K562 (cell line): Measurements from ENCODE around the gene GRIA1. TPM values are rescaled to one million over a fixed set of nuclear protein-coding genes. Genes with fewer than 3 reads are reported as not detected.

ENCODE experiments used
- ATAC-seq: fragments of 200-7000 bp; cut with Tn5 transposase; 3 replicates; pipeline ENCODE4 v1.9.1; 2020; ENCODE audit warnings: moderate library complexity
- BruUV-seq: library from RNA; stranded (reverse); fragments of 400-500 nt; replicated peaks from 2 replicates; lab custom pipeline; 2021; lab: Mats Ljungman, UMichigan
- CTCF ChIA-PET: fragments of 300-600 bp; formaldehyde crosslinking; extraction: SDS; loops from one replicate; lab custom pipeline; 2021; ENCODE audit warnings: low intra/inter-chr PET ratio; lab: Yijun Ruan, JAX
- POLR2A ChIA-PET: fragments of 300-600, 350-650 bp; sonication (Branson Sonifier 250); formaldehyde crosslinking; extraction: SDS; loops from one replicate; lab custom pipeline; 2021; ENCODE audit warnings: antibody characterized with exemption, inconsistent platforms; lab: Yijun Ruan, JAX
- DNase-seq, 4 experiments: peaks; one replicate each; pipeline versions ENCODE4 v3.0.0 to v3.0.0-alpha.2; 2011 to 2018; ENCODE audit warnings: low spot score in 3 of 4, mixed read lengths in 3 of 4; ENCODE audit errors: extremely low read depth in 1 of 4
- FAIRE-seq: peaks from 2 replicates; lab custom pipeline; 2011; peaks lifted over from hg19 to GRCh38; lab: Jason Lieb, UNC
- H2AFZ ChIP-seq: 2 replicates; pipeline ENCODE4 v1.6.0; 2011; ENCODE audit warnings: low read depth, low read length, control low read depth, inconsistent platforms
- H3K27ac ChIP-seq: fragments of 200-600 bp; 3 replicates; pipeline ENCODE4 v1.8.0; 2011; ENCODE audit warnings: low read depth, mild to moderate bottlenecking, control low read depth, inconsistent platforms, low read length, moderate library complexity, mixed read lengths; ENCODE audit errors: extremely low read depth
- H3K27me3 ChIP-seq, 2 experiments: fragments of 300-600 bp in 1 of 2; 2 replicates in 1 of 2; 3 replicates in 1 of 2; pipeline versions ENCODE4 v1.6.0 to v1.8.0; 2011; ENCODE audit warnings: inconsistent platforms in 2 of 2, low read length in 2 of 2, mild to moderate bottlenecking in 1 of 2, mixed read lengths in 1 of 2, moderate library complexity in 1 of 2; ENCODE audit not compliant: control insufficient read depth in 2 of 2, insufficient read depth in 2 of 2
- H3K36me3 ChIP-seq: fragments of 300-600 bp; 3 replicates; pipeline ENCODE4 v1.8.0; 2011; ENCODE audit warnings: mild to moderate bottlenecking, low read length, inconsistent platforms; ENCODE audit not compliant: control insufficient read depth, insufficient read depth
- H3K4me1 ChIP-seq, 2 experiments: fragments of 200-600 bp in 1 of 2; replicated peaks in 1 of 2; 2 replicates in 1 of 2; 3 replicates in 1 of 2; pipeline versions ENCODE4 v1.5.1 to v1.8.0; 2011; ENCODE audit warnings: inconsistent platforms in 2 of 2, low read length in 2 of 2, mild to moderate bottlenecking in 1 of 2, mixed read lengths in 1 of 2, moderate library complexity in 1 of 2; ENCODE audit not compliant: control insufficient read depth in 2 of 2, insufficient read depth in 2 of 2
- H3K4me2 ChIP-seq: 2 replicates; pipeline ENCODE4 v1.6.1; 2011; ENCODE audit warnings: low read length, control low read depth, inconsistent platforms, mixed read lengths; ENCODE audit not compliant: insufficient read depth
- H3K4me3 ChIP-seq: fragments of 200-600 bp; sonication (generic), shearing (Covaris generic); 2 replicates; pipeline ENCODE4 v1.5.1; 2016; ENCODE audit warnings: control low read depth, inconsistent platforms
- H3K79me2 ChIP-seq: fragments of 200-600 bp; 3 replicates; pipeline ENCODE4 v1.8.0; 2011; ENCODE audit warnings: low read length, inconsistent platforms; ENCODE audit not compliant: control insufficient read depth, insufficient read depth
- H3K9ac ChIP-seq, 2 experiments: 2 replicates each; pipeline versions ENCODE4 v1.6.0 to v1.6.1; 2011; ENCODE audit warnings: low read depth in 2 of 2, low read length in 2 of 2, control low read depth in 1 of 2, inconsistent platforms in 1 of 2, mild to moderate bottlenecking in 1 of 2, mixed read lengths in 1 of 2; ENCODE audit not compliant: insufficient read depth in 1 of 2
- H3K9me1 ChIP-seq: one replicate; pipeline ENCODE4 v1.6.0; 2011; ENCODE audit warnings: inconsistent platforms, mild to moderate bottlenecking, low read length, moderate library complexity; ENCODE audit not compliant: control insufficient read depth, insufficient read depth
- H3K9me3 ChIP-seq: replicated peaks from 2 replicates; pipeline ENCODE4 v1.5.1; 2011; ENCODE audit warnings: low read depth, low read length, inconsistent platforms; ENCODE audit not compliant: control insufficient read depth, insufficient read depth
- H4K20me1 ChIP-seq: replicated peaks from 2 replicates; pipeline ENCODE4 v1.6.1; 2011; ENCODE audit warnings: low read length, inconsistent platforms, mixed read lengths; ENCODE audit not compliant: control insufficient read depth, insufficient read depth
- BCLAF1 ChIP-seq, 2 experiments: fragments of 450-650 bp in 1 of 2; IDR thresholded peaks; 2 replicates each; pipeline ENCODE4 v1.6.1; 2011 to 2017; ENCODE audit warnings: low read depth in 2 of 2, antibody characterized with exemption in 1 of 2, borderline replicate concordance in 1 of 2, low read length in 1 of 2, mild to moderate bottlenecking in 1 of 2, mixed read lengths in 1 of 2; ENCODE audit not compliant: control insufficient read depth in 1 of 2
- BRF1 ChIP-seq: IDR thresholded peaks from 3 replicates; pipeline ENCODE4 v1.6.1; 2011; ENCODE audit warnings: borderline replicate concordance, mild to moderate bottlenecking; ENCODE audit not compliant: insufficient read length; ENCODE audit errors: extremely low read depth
- HIVEP1 ChIP-seq: fragments of 250-450 bp; sonication (Bioruptor Pico); IDR thresholded peaks from 2 replicates; pipeline ENCODE4 v1.4.0; 2020; ENCODE audit warnings: mild to moderate bottlenecking
- MECOM ChIP-seq: fragments of 250-450 bp; sonication (Bioruptor Pico); IDR thresholded peaks from 2 replicates; pipeline ENCODE4 v1.8.0; 2022; ENCODE audit warnings: inconsistent platforms
- WGBS: fragments of 100-300 bp; shearing (Covaris generic); methylation state at CpG from one replicate; pipeline ENCODE4 v1.1.6; 2016; ENCODE audit warnings: low coverage, mixed read lengths; ENCODE audit not compliant: insufficient coverage; ENCODE audit errors: missing lambda C conversion rate; 5-methylcytosine and 5-hydroxymethylcytosine counted together
- in situ Hi-C: fragments of 300-500 bp; cut with MboI; formaldehyde crosslinking; loops from 4 replicates; pipeline ENCODE4 v1.15.0; 2018; ENCODE audit warnings: inconsistent platforms, mixed read lengths
- intact Hi-C: fragments of 100-400 bp; cut with micrococcal nuclease; formaldehyde crosslinking; loops from 2 replicates; pipeline ENCODE4 v1.14.2; 2022
- polyA plus RNA-seq, 8 experiments: library from polyadenylated mRNA; depleted of rRNA in 4 of 8; stranded (reverse) in 5 of 8; unstranded in 3 of 8; fragments of >200 nt; fragmentation: Nextera tagmentation in 2 of 8; fragmentation: Illumina TruSeq in 1 of 8; extraction: Ambion mirVana in 2 of 8; extraction: Trizol in 1 of 8; gene quantifications; 2 replicates each; pipeline versions ENCODE4 v1.2.1 to v1.2.3, GENCODE V29; 2011 to 2014; ENCODE audit warnings: inconsistent platforms in 1 of 8, missing spikeins in 1 of 8
- total RNA-seq, 7 experiments: library from RNA; depleted of rRNA in 6 of 7; stranded (reverse); fragments of >200 nt in 6 of 7; fragmentation: Illumina TruSeq in 2 of 7; extraction: Trizol in 2 of 7; gene quantifications; 2 replicates each; pipeline versions ENCODE4 v1.2.1 to v1.2.3, GENCODE V29; 2011 to 2021; ENCODE audit warnings: low replicate concordance in 1 of 7

GRIA1 gene
- total and polyA plus RNA-seq, 9 of the 15 experiments (the other 6 are each of a cell fraction or from before 2014, with no cell fraction given), result not detected

- H3K9ac ChIP-seq, result no peak overlapping the region
- no peaks in the 10 kb centered on the region for H3K9me3 ChIP-seq
- no peaks in the 10 kb centered on the region for H3K36me3 ChIP-seq
- H3K4me1 ChIP-seq, result no peaks in the 10 kb centered on the region
- no peak for DNase-seq
- POLR2A ChIA-PET, result no interaction called here
- CTCF ChIA-PET, result no interaction called here
- no TSS peak for BruUV-seq
- no peaks in the 10 kb centered on the region for H4K20me1 ChIP-seq
- no peak overlapping the region for H2AFZ ChIP-seq
- ATAC-seq, result no peak
- TF ChIP-seq BCLAF1 (IDR thresholded peaks at IDR 0.05; ENCODE audit: borderline replicate concordance in 1 of 2, control insufficient read depth in 1 of 2, low read depth in 2 of 2, low read length in 1 of 2) (no peak), BRF1 (no peak), HIVEP1 (no peak), MECOM (CRISPR knock-in tag) (no peak)
- in situ Hi-C loops (no loop called here), intact Hi-C loops (no loop called here)
- 0% methylated on average over 3 of the region's 3 CpGs for WGBS
- FAIRE-seq, result no peak
- H3K27me3 ChIP-seq, result no peaks in the 10 kb centered on the region
- no peak overlapping the region for H3K27ac ChIP-seq
- no peak overlapping the region for H3K4me3 ChIP-seq
- no peaks in the 10 kb centered on the region for H3K9me1 ChIP-seq
- no peak overlapping the region for H3K4me2 ChIP-seq
- H3K79me2 ChIP-seq, result no peaks in the 10 kb centered on the region
Observed at GRCh38 chr5:153610811-153611210, 120.3 kb downstream of the GRIA1 start.
